Bronchus fibroblast of lung (primary cell): ENCODE measurements around the gene NABP1. TPM values are rescaled to one million over a fixed set of nuclear protein-coding genes. Genes with fewer than 3 reads are reported as not detected.

Experiments
- total RNA-seq: library from RNA; depleted of rRNA; stranded (reverse); fragments of >200 nt; gene quantifications from 2 replicates; pipeline ENCODE4 v1.2.3, GENCODE V29; 2015

Gene NABP1, protein sequence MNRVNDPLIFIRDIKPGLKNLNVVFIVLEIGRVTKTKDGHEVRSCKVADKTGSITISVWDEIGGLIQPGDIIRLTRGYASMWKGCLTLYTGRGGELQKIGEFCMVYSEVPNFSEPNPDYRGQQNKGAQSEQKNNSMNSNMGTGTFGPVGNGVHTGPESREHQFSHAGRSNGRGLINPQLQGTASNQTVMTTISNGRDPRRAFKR
- 18.0 and 21.4 TPM in 2 replicates for total RNA-seq

DNA sequence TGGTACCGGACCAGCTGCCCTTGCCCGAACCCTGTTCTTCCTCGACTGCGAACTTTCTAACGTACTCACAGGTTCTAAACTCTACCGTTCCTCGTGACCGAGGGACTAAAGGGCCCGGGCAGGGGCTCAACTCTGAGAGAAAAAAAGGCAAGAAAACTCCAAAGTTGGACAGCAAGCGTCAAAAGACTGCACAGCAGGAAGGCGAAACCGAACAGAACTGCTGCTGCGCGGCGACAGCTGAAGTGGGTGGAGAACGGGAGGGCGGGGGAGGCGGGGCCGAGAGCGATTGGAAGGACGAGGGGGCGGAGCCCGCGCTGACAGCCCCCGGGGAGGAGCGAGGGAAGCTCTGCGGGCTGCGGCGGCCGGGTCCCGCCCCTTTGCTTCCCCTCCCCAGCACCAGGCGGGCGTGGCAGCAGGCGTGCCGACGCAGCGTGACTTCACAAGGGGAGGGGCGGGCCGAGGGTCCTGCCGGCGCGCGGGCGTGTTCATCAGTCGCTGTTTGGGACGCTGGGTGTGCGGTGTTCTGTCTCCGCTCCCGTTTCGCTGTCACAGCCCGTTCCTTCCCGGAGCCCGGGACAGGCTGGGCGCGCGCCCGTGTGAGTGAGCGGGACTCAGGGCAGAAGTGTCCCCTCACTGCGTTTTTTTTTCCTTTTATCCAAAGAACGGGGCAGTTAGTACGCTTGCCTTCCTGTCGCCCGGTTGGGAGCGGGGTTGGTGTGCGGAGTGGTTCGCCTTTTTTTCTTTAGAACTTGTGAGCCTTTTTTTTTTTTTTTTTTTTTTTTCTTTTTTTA, at the start of gene NABP1:
TSS of gene NABP1 (plus strand) at position 491 of the 791 bp plus-strand sequence. CDS start 479 bp downstream, outside the sequence.

Other genes with a start within 250 kb of the NABP1 start
- 28.5 and 31.9 TPM in 2 replicates for gene CAVIN2, start 169.0 kb downstream of the NABP1 start, total RNA-seq